Right ventricle myocardium inferior (tissue), 1 donor: ENCODE data around the gene ARHGEF33. TPM values are rescaled to one million over a fixed set of nuclear protein-coding genes. Genes with fewer than 3 reads are reported as not detected.

Experiments used
- ATAC-seq: fragments of 200-7000 bp; cut with Tn5 transposase; one replicate; pipeline ENCODE4 v1.9.1; 2020; ENCODE audit warnings: mild to moderate bottlenecking, moderate library complexity
- DNase-seq: peaks from one replicate; pipeline ENCODE4 v3.0.0; 2021; ENCODE audit errors: missing footprints
- intact Hi-C: fragments of 100-400 bp; cut with DNase I; formaldehyde crosslinking; loops from one replicate; pipeline ENCODE4 v1.11.0; 2022
- total RNA-seq: library from RNA; stranded (reverse); fragmentation: NEBNext Ultra II Directional; extraction: Animal tissue kit (Norgen Biotek cat#: 25700); gene quantifications from one replicate; pipeline ENCODE4 v1.2.1, GENCODE V29; 2021
- donor health status: DM: no; HTN: yes; CAD: no; lungs with severe emphysema.

The ARHGEF33 gene
- total RNA-seq, 1 donor from 2014 or later: 0.62 TPM

- intact Hi-C loops: loop anchor here (1.0 kb wide), 1 partner anchor 281 kb away; no protein-coding TSS in a partner anchor
- peak; percentile 76 for DNase-seq
- ATAC-seq: peak; percentile 63
Observed at GRCh38 chr2:38947241-38948239, 57.9 kb downstream of the ARHGEF33 start.

GRCh38 chr2:38948387-38948882 lies 58.8 kb downstream of the ARHGEF33 start:
- no peak for ATAC-seq
- intact Hi-C loops: no loop called here
- DNase-seq: no peak

GRCh38 chr2:38948995-38949394 lies 59.3 kb downstream of the ARHGEF33 start:
- intact Hi-C loops: no loop called here
- ATAC-seq (no peak), DNase-seq (no peak)

- ATAC-seq: no peak
- DNase-seq: no peak
- intact Hi-C loops: no loop called here
Observed at GRCh38 chr2:38951766-38952165, 62.1 kb downstream of the ARHGEF33 start.

- ATAC-seq (no peak), DNase-seq (no peak)
- intact Hi-C loops: no loop called here
Observed at GRCh38 chr2:38957972-38958371, 68.3 kb downstream of the ARHGEF33 start.

- DNase-seq (no peak), ATAC-seq (no peak)
- intact Hi-C loops: no loop called here
Observed at GRCh38 chr2:38959466-38959865, 69.8 kb downstream of the ARHGEF33 start.

- ATAC-seq (peak; percentile 96), DNase-seq (peak; percentile 93)
- intact Hi-C loops: no loop called here
Observed at GRCh38 chr2:38959938-38960608, 70.4 kb downstream of the ARHGEF33 start.

- DNase-seq (no peak), ATAC-seq (no peak)
- intact Hi-C loops: no loop called here
Observed at GRCh38 chr2:38960609-38961320, 71.1 kb downstream of the ARHGEF33 start.

- ATAC-seq (no peak), DNase-seq (no peak)
- intact Hi-C loops: no loop called here
Observed at GRCh38 chr2:38966006-38966405, 76.3 kb downstream of the ARHGEF33 start.

GRCh38 chr2:38966678-38967077 lies 77.0 kb downstream of the ARHGEF33 start:
- no peak for ATAC-seq
- intact Hi-C loops: no loop called here
- DNase-seq: no peak

GRCh38 chr2:38968021-38968420 lies 78.3 kb downstream of the ARHGEF33 start:
- ATAC-seq: no peak
- no peak for DNase-seq
- intact Hi-C loops: no loop called here

GRCh38 chr2:38971377-38971776 lies 81.7 kb downstream of the ARHGEF33 start:
- intact Hi-C loops: no loop called here
- DNase-seq (no peak), ATAC-seq (no peak)

GRCh38 chr2:38973266-38973665 lies 83.6 kb downstream of the ARHGEF33 start:
- DNase-seq (no peak), ATAC-seq (no peak)
- intact Hi-C loops: no loop called here

- DNase-seq: no peak
- intact Hi-C loops: no loop called here
- no peak for ATAC-seq
Observed at GRCh38 chr2:38975042-38975441, 85.4 kb downstream of the ARHGEF33 start.

- intact Hi-C loops: no loop called here
- DNase-seq (no peak), ATAC-seq (no peak)
Observed at GRCh38 chr2:38977047-38977446, 87.4 kb downstream of the ARHGEF33 start.

GRCh38 chr2:38978296-38978903 lies 88.7 kb downstream of the ARHGEF33 start:
- ATAC-seq (no peak), DNase-seq (no peak)
- intact Hi-C loops: no loop called here

- ATAC-seq (no peak), DNase-seq (no peak)
- intact Hi-C loops: no loop called here
Observed at GRCh38 chr2:38978908-38979307, 89.2 kb downstream of the ARHGEF33 start.

GRCh38 chr2:38981003-38981669 lies 91.5 kb downstream of the ARHGEF33 start:
- intact Hi-C loops: no loop called here
- no peak for ATAC-seq
- DNase-seq: no peak
